Activated naive CD8-positive, alpha-beta T cell treated with anti-CD3 and anti-CD28 coated beads, Interleukin-2, amount 50 U/mL, for 24 hours (primary cell): ENCODE data around the gene KRT25.
A peak's percentile ranks its signal among the peaks of the same experiment; 100 is the strongest.
"Not testable (repeated sequence)": the region's sequence is repeated elsewhere in the genome, so short reads cannot be mapped to it uniquely, and the experiment has no call there.

ENCODE experiments used
- ATAC-seq: fragments of 150-1000 bp; cut with Tn5 transposase; one replicate; pipeline ENCODE4 v1.10.0; 2021
- DNase-seq: peaks from one replicate; pipeline ENCODE4 v3.0.0; 2021
- H3K27ac Mint-ChIP-seq: one replicate; pipeline ENCODE4 v1.8.0; 2021; ENCODE audit warnings: mild to moderate bottlenecking, mixed read lengths
- H3K27me3 Mint-ChIP-seq: one replicate; pipeline ENCODE4 v1.8.0; 2021; ENCODE audit warnings: mixed read lengths
- H3K36me3 Mint-ChIP-seq: one replicate; pipeline ENCODE4 v1.8.0; 2021; ENCODE audit warnings: low read depth, mixed read lengths
- H3K4me1 Mint-ChIP-seq: one replicate; pipeline ENCODE4 v1.8.0; 2021; ENCODE audit warnings: mixed read lengths
- H3K4me3 Mint-ChIP-seq: one replicate; pipeline ENCODE4 v1.8.0; 2021; ENCODE audit warnings: mild to moderate bottlenecking, moderate library complexity, mixed read lengths
- H3K9me3 Mint-ChIP-seq: one replicate; pipeline ENCODE4 v1.8.0; 2021; ENCODE audit warnings: mixed read lengths

KRT25 gene

GRCh38 chr17:40777459-40777858, 22.3 kb upstream of the KRT25 start:
- H3K27ac Mint-ChIP-seq, result no peak overlapping the region
- H3K4me1 Mint-ChIP-seq, result no peaks in the 10 kb centered on the region
- no peaks in the 10 kb centered on the region for H3K9me3 Mint-ChIP-seq
- peaks cover 63% of the 10 kb centered on the region for H3K27me3 Mint-ChIP-seq
- DNase-seq (no peak), ATAC-seq (no peak)
- no peak overlapping the region for H3K4me3 Mint-ChIP-seq
- no peaks in the 10 kb centered on the region for H3K36me3 Mint-ChIP-seq

GRCh38 chr17:40775945-40776344, 20.8 kb upstream of the KRT25 start:
- DNase-seq (no peak), ATAC-seq (no peak)
- peaks cover 64% of the 10 kb centered on the region for H3K27me3 Mint-ChIP-seq
- H3K36me3 Mint-ChIP-seq, result no peaks in the 10 kb centered on the region
- H3K4me3 Mint-ChIP-seq, result no peak overlapping the region
- H3K9me3 Mint-ChIP-seq, result no peaks in the 10 kb centered on the region
- H3K4me1 Mint-ChIP-seq, result no peaks in the 10 kb centered on the region
- no peak overlapping the region for H3K27ac Mint-ChIP-seq

GRCh38 chr17:40772101-40772500, 17.0 kb upstream of the KRT25 start, which contains the start of gene KRT26:
TSS of gene KRT26 (minus strand) at chr17:40772201. CDS start at chr17:40772113, 88 bp downstream.
- no peaks in the 10 kb centered on the region for H3K9me3 Mint-ChIP-seq
- DNase-seq (no peak), ATAC-seq (no peak)
- peaks cover 40% of the 10 kb centered on the region for H3K27me3 Mint-ChIP-seq
- no peak within 1 kb of the TSS for H3K4me3 Mint-ChIP-seq
- no peaks in the 10 kb centered on the region for H3K4me1 Mint-ChIP-seq
- H3K27ac Mint-ChIP-seq, result no peak within 1 kb of the TSS
- H3K36me3 Mint-ChIP-seq, result no peaks in the 10 kb centered on the region

GRCh38 chr17:40765657-40766056, 10.5 kb upstream of the KRT25 start:
- peaks cover 23% of the 10 kb centered on the region for H3K27me3 Mint-ChIP-seq
- H3K4me3 Mint-ChIP-seq, result no peak overlapping the region
- H3K9me3 Mint-ChIP-seq, result peaks cover 27% of the 10 kb centered on the region
- peaks cover 4% of the 10 kb centered on the region for H3K36me3 Mint-ChIP-seq
- H3K4me1 Mint-ChIP-seq, result no peaks in the 10 kb centered on the region
- no peak for DNase-seq
- no peak for ATAC-seq
- H3K27ac Mint-ChIP-seq, result no peak overlapping the region

GRCh38 chr17:40763752-40764151, 8.6 kb upstream of the KRT25 start:
- H3K27me3 Mint-ChIP-seq, result peaks cover 29% of the 10 kb centered on the region
- H3K4me3 Mint-ChIP-seq, result no peak overlapping the region
- no peak overlapping the region for H3K27ac Mint-ChIP-seq
- peaks cover 7% of the 10 kb centered on the region for H3K36me3 Mint-ChIP-seq
- no peak for DNase-seq
- H3K9me3 Mint-ChIP-seq, result peaks cover 44% of the 10 kb centered on the region
- ATAC-seq, result no peak
- no peaks in the 10 kb centered on the region for H3K4me1 Mint-ChIP-seq

GRCh38 chr17:40760105-40761016, 5.2 kb upstream of the KRT25 start:
- H3K27me3 Mint-ChIP-seq, result peaks cover 41% of the 10 kb centered on the region
- H3K9me3 Mint-ChIP-seq, result peaks cover 60% of the 10 kb centered on the region
- no peak for ATAC-seq

GRCh38 chr17:40753804-40754203, 1.3 kb downstream of the KRT25 start:
- no peak overlapping the region for H3K27ac Mint-ChIP-seq
- DNase-seq (no peak), ATAC-seq (no peak)
- peaks cover 42% of the 10 kb centered on the region for H3K27me3 Mint-ChIP-seq
- no peak overlapping the region for H3K4me3 Mint-ChIP-seq
- peaks cover 15% of the 10 kb centered on the region for H3K9me3 Mint-ChIP-seq
- no peaks in the 10 kb centered on the region for H3K4me1 Mint-ChIP-seq
- H3K36me3 Mint-ChIP-seq, result peaks cover 2% of the 10 kb centered on the region

More at GRCh38 chr17:40760105-40761016, 5.2 kb upstream of the KRT25 start:
- H3K36me3 Mint-ChIP-seq, result peaks cover 9% of the 10 kb centered on the region
- no peak for DNase-seq
- H3K4me3 Mint-ChIP-seq, result no peak overlapping the region
- H3K4me1 Mint-ChIP-seq, result no peaks in the 10 kb centered on the region
- H3K27ac Mint-ChIP-seq, result no peak overlapping the region

- DNase-seq, result no peak
- ATAC-seq, result no peak
- Mint-ChIP-seq H3K36me3 (no peaks in the 10 kb centered on the region), H3K27ac (no peak overlapping the region), H3K4me1 (no peaks in the 10 kb centered on the region), H3K4me3 (no peak overlapping the region), H3K9me3 (no peaks in the 10 kb centered on the region), H3K27me3 (peaks cover 35% of the 10 kb centered on the region)
Measured at GRCh38 chr17:40751065-40751464, 4.1 kb downstream of the KRT25 start.

- no peak for ATAC-seq
- peaks cover 32% of the 10 kb centered on the region for H3K27me3 Mint-ChIP-seq
- H3K9me3 Mint-ChIP-seq, result no peaks in the 10 kb centered on the region
- no peak overlapping the region for H3K4me3 Mint-ChIP-seq
- H3K27ac Mint-ChIP-seq, result no peak overlapping the region
- H3K4me1 Mint-ChIP-seq, result no peaks in the 10 kb centered on the region
- DNase-seq, result no peak
- no peaks in the 10 kb centered on the region for H3K36me3 Mint-ChIP-seq
Measured at GRCh38 chr17:40750391-40750790, 4.7 kb downstream of the KRT25 start.

GRCh38 chr17:40748666-40749065, 6.5 kb downstream of the KRT25 start:
- H3K4me1 Mint-ChIP-seq, result not testable (repeated sequence)
- H3K27me3 Mint-ChIP-seq, result peaks cover 30% of the 10 kb centered on the region

GRCh38 chr17:40738553-40738952, 16.6 kb downstream of the KRT25 start:
- DNase-seq (no peak), ATAC-seq (no peak)
- Mint-ChIP-seq H3K4me3 (no peak overlapping the region), H3K9me3 (peaks cover 5% of the 10 kb centered on the region), H3K36me3 (peaks cover 2% of the 10 kb centered on the region), H3K27me3 (peaks cover 14% of the 10 kb centered on the region), H3K27ac (no peak overlapping the region), H3K4me1 (no peaks in the 10 kb centered on the region)

More at GRCh38 chr17:40748666-40749065, 6.5 kb downstream of the KRT25 start:
- not testable (repeated sequence) for ATAC-seq, H3K9me3 Mint-ChIP-seq, H3K36me3 Mint-ChIP-seq, H3K4me3 Mint-ChIP-seq, DNase-seq, H3K27ac Mint-ChIP-seq

- no peaks in the 10 kb centered on the region for H3K36me3 Mint-ChIP-seq
- no peak overlapping the region for H3K27ac Mint-ChIP-seq
- no peaks in the 10 kb centered on the region for H3K4me1 Mint-ChIP-seq
- H3K27me3 Mint-ChIP-seq, result peaks cover 22% of the 10 kb centered on the region
- DNase-seq, result no peak
- no peaks in the 10 kb centered on the region for H3K9me3 Mint-ChIP-seq
- H3K4me3 Mint-ChIP-seq, result no peak overlapping the region
- no peak for ATAC-seq
Measured at GRCh38 chr17:40735016-40735415, 20.1 kb downstream of the KRT25 start.

- H3K36me3 Mint-ChIP-seq, result no peaks in the 10 kb centered on the region
- no peak overlapping the region for H3K4me3 Mint-ChIP-seq
- H3K9me3 Mint-ChIP-seq, result no peaks in the 10 kb centered on the region
- no peak overlapping the region for H3K27ac Mint-ChIP-seq
- H3K27me3 Mint-ChIP-seq, result peaks cover 24% of the 10 kb centered on the region
- no peak for DNase-seq
- no peak for ATAC-seq
- no peaks in the 10 kb centered on the region for H3K4me1 Mint-ChIP-seq
Measured at GRCh38 chr17:40734018-40734417, 21.1 kb downstream of the KRT25 start.

GRCh38 chr17:40730970-40731369, 24.2 kb downstream of the KRT25 start:
- H3K27ac Mint-ChIP-seq, result no peak overlapping the region
- H3K4me3 Mint-ChIP-seq, result no peak overlapping the region
- peaks cover 9% of the 10 kb centered on the region for H3K4me1 Mint-ChIP-seq
- no peak for DNase-seq
- no peak for ATAC-seq
- H3K27me3 Mint-ChIP-seq, result peaks cover 19% of the 10 kb centered on the region
- H3K9me3 Mint-ChIP-seq, result no peaks in the 10 kb centered on the region
- H3K36me3 Mint-ChIP-seq, result no peaks in the 10 kb centered on the region

- Mint-ChIP-seq H3K4me3 (no peak overlapping the region), H3K27ac (peak overlapping the region; percentile 38), H3K9me3 (no peaks in the 10 kb centered on the region), H3K27me3 (peaks cover 22% of the 10 kb centered on the region), H3K36me3 (no peaks in the 10 kb centered on the region), H3K4me1 (peaks cover 9% of the 10 kb centered on the region)
- DNase-seq (no peak), ATAC-seq (no peak)
Measured at GRCh38 chr17:40727447-40728231, 27.5 kb downstream of the KRT25 start.
